ENCODE results near the gene APBA2. TPM values are rescaled to one million over a fixed set of nuclear protein-coding genes. Genes with fewer than 3 reads are reported as not detected.

Gene APBA2
- total RNA-seq, 1 donor from 2014 or later: 19.6 TPM

- Histone ChIP-seq H3K4me1 (no peaks in the 10 kb centered on the region), H3K27ac (no peak overlapping the region), H3K4me3 (no peak overlapping the region), H3K36me3 (no peaks in the 10 kb centered on the region), H3K27me3 (no peaks in the 10 kb centered on the region), H3K9me3 (no peaks in the 10 kb centered on the region)
- intact Hi-C loops (cut with DNase I): no loop called here
- no peak for DNase-seq (ENCODE audit: extremely low spot score in 2 of 2)
- no peak for TF ChIP-seq POLR2AphosphoS5 (IDR thresholded peaks at IDR 0.05; ENCODE audit: insufficient read depth in 1 of 2, low read depth in 1 of 2)
- TF ChIP-seq POLR2A (IDR thresholded peaks at IDR 0.05): no peak
- TF ChIP-seq CTCF (IDR thresholded peaks at IDR 0.05): no peak
Measured at GRCh38 chr15:29126821-29127461, 241.2 kb downstream of the APBA2 start.

GRCh38 chr15:29127506-29128430 is 242.0 kb downstream of the APBA2 start:
- H3K9me3 ChIP-seq: no peaks in the 10 kb centered on the region
- no peak for DNase-seq (ENCODE audit: extremely low spot score in 2 of 2)
- H3K27me3 ChIP-seq: no peaks in the 10 kb centered on the region
- TF ChIP-seq CTCF (IDR thresholded peaks at IDR 0.05): no peak
- no peak for TF ChIP-seq POLR2A (IDR thresholded peaks at IDR 0.05)
- no peak for TF ChIP-seq POLR2AphosphoS5 (IDR thresholded peaks at IDR 0.05; ENCODE audit: insufficient read depth in 1 of 2, low read depth in 1 of 2)
- intact Hi-C loops (cut with DNase I): no loop called here
- H3K36me3 ChIP-seq: no peaks in the 10 kb centered on the region
- no peak overlapping the region for H3K4me3 ChIP-seq
- H3K4me1 ChIP-seq: no peaks in the 10 kb centered on the region
- H3K27ac ChIP-seq: no peak overlapping the region

GRCh38 chr15:29128671-29129070 is 242.9 kb downstream of the APBA2 start:
- intact Hi-C loops (cut with DNase I): no loop called here

GRCh38 chr15:29129221-29129620 is 243.4 kb downstream of the APBA2 start:
- H3K4me3 ChIP-seq: no peak overlapping the region
- H3K9me3 ChIP-seq: no peaks in the 10 kb centered on the region
- no peak for TF ChIP-seq POLR2A (IDR thresholded peaks at IDR 0.05)
- TF ChIP-seq CTCF (IDR thresholded peaks at IDR 0.05): no peak
- no peak for TF ChIP-seq POLR2AphosphoS5 (IDR thresholded peaks at IDR 0.05; ENCODE audit: insufficient read depth in 1 of 2, low read depth in 1 of 2)
- H3K4me1 ChIP-seq: no peaks in the 10 kb centered on the region
- intact Hi-C loops (cut with DNase I): no loop called here
- DNase-seq (ENCODE audit: extremely low spot score in 2 of 2): no peak
- no peaks in the 10 kb centered on the region for H3K36me3 ChIP-seq
- H3K27ac ChIP-seq: no peak overlapping the region
- no peaks in the 10 kb centered on the region for H3K27me3 ChIP-seq

More at GRCh38 chr15:29128671-29129070, 242.9 kb downstream of the APBA2 start:
- Histone ChIP-seq H3K27me3 (no peaks in the 10 kb centered on the region), H3K36me3 (no peaks in the 10 kb centered on the region), H3K27ac (no peak overlapping the region), H3K9me3 (no peaks in the 10 kb centered on the region), H3K4me3 (no peak overlapping the region), H3K4me1 (no peaks in the 10 kb centered on the region)
- no peak for DNase-seq (ENCODE audit: extremely low spot score in 2 of 2)
- TF ChIP-seq POLR2A (IDR thresholded peaks at IDR 0.05) (no peak), CTCF (IDR thresholded peaks at IDR 0.05) (no peak), POLR2AphosphoS5 (IDR thresholded peaks at IDR 0.05; ENCODE audit: insufficient read depth in 1 of 2, low read depth in 1 of 2) (no peak)
